ENCODE measurements around the gene LEO1. TPM values are rescaled to one million over a fixed set of nuclear protein-coding genes. Genes with fewer than 3 reads are reported as not detected.
A peak's percentile ranks its signal among the peaks of the same experiment; 100 is the strongest.

LEO1 gene
- 10 to 100 TPM in 3 of 4 donors, 1 to 10 TPM in 1; 6.7 to 14.8 (median 11.7) TPM for total RNA-seq

GRCh38 chr15:51971375-51972133 lies at the start of gene LEO1:
LEO1 (minus strand) TSS chr15:51971778; CDS start chr15:51971745, 33 bp downstream.
- intact Hi-C loops (cut with DNase I; ENCODE audit: low total_unique reads) = loop anchor here (1.0 to 5.0 kb wide), 3 partner anchors 47 to 166 kb away; partner anchors contain the start of gene MAPK6

GRCh38 chr15:52021128-52021671 lies 49.6 kb upstream of the LEO1 start:
- TF ChIP-seq POLR2A (IDR thresholded peaks at IDR 0.05) (no peak), CTCF (IDR thresholded peaks at IDR 0.05 in 4 of 5, conservative IDR thresholded peaks at IDR 0.05 in 1 of 5) (no peak)
- intact Hi-C loops (cut with DNase I; ENCODE audit: low total_unique reads) = no loop called here
- peak; percentile 56 to 67 for DNase-seq
- in situ Hi-C loops (cut with MboI; ENCODE audit: low sequenced_read_pairs in 4 of 4) = no loop called here
- H3K27me3 ChIP-seq = no peaks in the 10 kb centered on the region
- peak; percentile 41 to 42 for ATAC-seq
- no peaks in the 10 kb centered on the region for H3K9me3 ChIP-seq
- peaks cover 34 to 36% of the 10 kb centered on the region in 2 donors for H3K4me1 ChIP-seq
- peak overlapping the region; percentile 66 to 80 (median 71) for H3K4me3 ChIP-seq
- H3K27ac ChIP-seq = peak overlapping the region; percentile 92 to 99 (median 97)
- H3K36me3 ChIP-seq = no peaks in the 10 kb centered on the region

More at GRCh38 chr15:51971375-51972133, at the start of gene LEO1:
- H3K4me1 ChIP-seq = peaks cover 12 to 15% of the 10 kb centered on the region in 2 donors
- no peaks in the 10 kb centered on the region for H3K36me3 ChIP-seq
- in situ Hi-C loops (cut with MboI; ENCODE audit: low sequenced_read_pairs in 4 of 4) = no loop called here
- no peaks in the 10 kb centered on the region for H3K27me3 ChIP-seq
- H3K4me3 ChIP-seq = peak within 1 kb of the TSS; percentile 71 to 95 (median 90)
- no peaks in the 10 kb centered on the region for H3K9me3 ChIP-seq
- H3K27ac ChIP-seq = peak within 1 kb of the TSS; percentile 82 to 91 (median 86)
- TF ChIP-seq POLR2A (IDR thresholded peaks at IDR 0.05) = peak in 1 of 2 donors; percentile 10
- peak; percentile 19 to 50 (median 32) for TF ChIP-seq CTCF (IDR thresholded peaks at IDR 0.05 in 4 of 5, conservative IDR thresholded peaks at IDR 0.05 in 1 of 5)
- ATAC-seq (peak; percentile 97 to 99), DNase-seq (peak; percentile 88 to 91)

- H3K36me3 ChIP-seq = no peaks in the 10 kb centered on the region
- peak in 1 of 2 donors; percentile 7 for ATAC-seq
- peaks cover 32 to 34% of the 10 kb centered on the region in 2 donors for H3K4me1 ChIP-seq
Observed at GRCh38 chr15:52020221-52021085, 48.9 kb upstream of the LEO1 start.

More at GRCh38 chr15:52020221-52021085, 48.9 kb upstream of the LEO1 start:
- no peak for TF ChIP-seq CTCF (IDR thresholded peaks at IDR 0.05 in 4 of 5, conservative IDR thresholded peaks at IDR 0.05 in 1 of 5)
- TF ChIP-seq POLR2A (IDR thresholded peaks at IDR 0.05) = no peak
- intact Hi-C loops (cut with DNase I; ENCODE audit: low total_unique reads) (no loop called here), in situ Hi-C loops (cut with MboI; ENCODE audit: low sequenced_read_pairs in 4 of 4) (no loop called here)
- H3K27ac ChIP-seq = peak overlapping the region; percentile 92 to 99 (median 97)
- no peaks in the 10 kb centered on the region for H3K27me3 ChIP-seq
- no peaks in the 10 kb centered on the region for H3K9me3 ChIP-seq
- peak overlapping the region; percentile 66 to 80 (median 71) for H3K4me3 ChIP-seq
- DNase-seq = no peak

Measured in gastrocnemius medialis (tissue), 4 donors.